Stomach (tissue), 9 donors: ENCODE measurements around the gene LINC01488. TPM values are rescaled to one million over a fixed set of nuclear protein-coding genes. Genes with fewer than 3 reads are reported as not detected.

Experiments
- DNase-seq, 2 donors: peaks; one replicate each; pipeline versions ENCODE4 v3.0.0 to v3.0.0-alpha.2; 2013 to 2019
- H3K27ac ChIP-seq, 5 donors: fragments of 200-600 bp in 4 of 5; sonication (generic) in 4 of 5; one replicate each; pipeline ENCODE4 v1.5.1; 2013 to 2019; ENCODE audit warnings: mild to moderate bottlenecking in 1 of 5, moderate library complexity in 1 of 5
- H3K27me3 ChIP-seq, 3 donors: fragments of 200-600 bp; sonication (generic); one replicate each; pipeline ENCODE4 v1.5.1; 2017 to 2019; ENCODE audit warnings: mixed run types in 1 of 3
- H3K36me3 ChIP-seq, 4 donors: fragments of 200-600 bp; sonication (generic); 1 replicate in 3 of 4; 2 replicates in 1 of 4; pipeline ENCODE4 v1.5.1; 2016 to 2019
- H3K4me1 ChIP-seq, 4 donors: fragments of 200-600 bp; sonication (generic); one replicate each; pipeline ENCODE4 v1.5.1; 2016 to 2019
- H3K4me3 ChIP-seq, 4 donors: fragments of 200-600 bp; sonication (generic) in 3 of 4; one replicate each; pipeline ENCODE4 v1.5.1; 2016 to 2019; ENCODE audit warnings: mild to moderate bottlenecking in 1 of 4
- H3K9me3 ChIP-seq, 4 donors: fragments of 200-600 bp; sonication (generic); one replicate each; pipeline ENCODE4 v1.5.1; 2016 to 2019
- CTCF ChIP-seq, 7 experiments: fragments of 450-650 bp in 4 of 7; fragments of 200-600 bp in 3 of 7; sonication (generic) in 3 of 7; IDR thresholded peaks; one replicate each; pipeline ENCODE4 v1.5.1; 2016 to 2019; ENCODE audit warnings: antibody characterized with exemption in 7 of 7, control low read depth in 2 of 7, mild to moderate bottlenecking in 1 of 7
- EP300 ChIP-seq: sonication (generic); formaldehyde crosslinking; IDR thresholded peaks from one replicate; pipeline ENCODE4 v1.6.1; 2017; ENCODE audit warnings: antibody characterized with exemption
- POLR2A ChIP-seq, 4 donors: fragments of 450-650 bp; IDR thresholded peaks; one replicate each; pipeline ENCODE4 v1.6.1; 2016; ENCODE audit warnings: antibody characterized with exemption in 4 of 4, control low read depth in 2 of 4, mild to moderate bottlenecking in 1 of 4, moderate library complexity in 1 of 4
- POLR2AphosphoS5 ChIP-seq, 3 donors: sonication (generic); formaldehyde crosslinking; IDR thresholded peaks; one replicate each; pipeline ENCODE4 v1.6.1; 2016; ENCODE audit warnings: antibody characterized with exemption in 3 of 3
- WGBS, 5 donors: extraction: QIAGEN DNeasy Blood & Tissue Kit in 3 of 5; methylation state at CpG; one replicate each; pipeline versions ENCODE4 v1.1.5 to v1.1.7; 2013 to 2018; 5-methylcytosine and 5-hydroxymethylcytosine counted together
- intact Hi-C: fragments of 100-400 bp; cut with DNase I; formaldehyde crosslinking; loops from one replicate; pipeline ENCODE4 v1.15.1; 2023; ENCODE audit warnings: low total_unique reads
- polyA plus RNA-seq, 3 donors: library from polyadenylated mRNA; stranded (reverse); fragments of 200-250 nt; gene quantifications; one replicate each; pipeline ENCODE4 v1.2.3, GENCODE V29; 2013
- total RNA-seq, 5 donors: library from RNA; depleted of rRNA; stranded (reverse); fragments of >200 nt; gene quantifications; one replicate each; pipeline versions ENCODE4 v1.1.0 to v1.2.3, GENCODE V29; 2014 to 2016
- donor health status: healthy with polysubstance abuse.
- donor health status: Bipolar disorder and iron deficiency.
- donor health status: healthy.

LINC01488 gene
- total and polyA plus RNA-seq, 8 donors, result not detected

- 93 to 96% (median 94%) methylated on average over 12 to 17 of the region's 17 CpGs for WGBS, 5 donors
- no peak overlapping the region for H3K27ac ChIP-seq
- no peak for DNase-seq
- H3K4me3 ChIP-seq, result no peak overlapping the region
- peaks cover 0 to 7% (median 0%) of the 10 kb centered on the region in 4 donors for H3K4me1 ChIP-seq
- no peaks in the 10 kb centered on the region for H3K36me3 ChIP-seq
- TF ChIP-seq EP300, result no peak
- H3K27me3 ChIP-seq, result no peaks in the 10 kb centered on the region
- no peaks in the 10 kb centered on the region for H3K9me3 ChIP-seq
- intact Hi-C loops, result no loop called here
Measured at GRCh38 chr11:69487849-69488542, 6.5 kb downstream of the LINC01488 start.

DNA sequence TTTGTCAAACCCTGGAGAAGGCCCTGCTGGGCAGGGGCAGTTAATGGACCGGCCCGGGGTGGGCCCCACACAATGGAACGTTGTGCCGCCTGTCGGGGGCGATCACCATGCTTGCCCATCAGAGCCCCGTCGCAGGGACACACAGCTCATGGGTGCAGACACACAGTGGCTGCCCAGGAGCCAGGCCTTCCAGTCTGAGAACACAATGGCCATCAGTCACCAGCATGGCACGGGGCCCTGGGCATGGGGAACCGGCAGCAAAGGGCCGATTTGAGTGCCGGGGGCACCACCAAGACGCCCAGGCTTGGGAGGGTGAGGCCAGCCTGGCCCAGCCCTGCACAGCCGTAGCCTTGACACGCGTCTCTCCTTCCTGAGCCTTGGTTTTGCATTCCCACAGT is 7.1 kb downstream of the LINC01488 start:
- TF ChIP-seq EP300 (no peak), POLR2AphosphoS5 (IDR thresholded peaks at IDR 0.05) (no peak), CTCF (IDR thresholded peaks at IDR 0.05) (no peak), POLR2A (IDR thresholded peaks at IDR 0.05) (no peak)
- H3K36me3 ChIP-seq, result no peaks in the 10 kb centered on the region
- 89 to 96% (median 94%) methylated on average over 14 to 16 of the region's 16 CpGs for WGBS, 5 donors
- intact Hi-C loops, result no loop called here
- H3K4me1 ChIP-seq, result peaks cover 0 to 7% (median 0%) of the 10 kb centered on the region in 4 donors
- DNase-seq, result no peak
- H3K27me3 ChIP-seq, result no peaks in the 10 kb centered on the region
- no peak overlapping the region for H3K4me3 ChIP-seq
- no peak overlapping the region for H3K27ac ChIP-seq
- H3K9me3 ChIP-seq, result no peaks in the 10 kb centered on the region

DNA sequence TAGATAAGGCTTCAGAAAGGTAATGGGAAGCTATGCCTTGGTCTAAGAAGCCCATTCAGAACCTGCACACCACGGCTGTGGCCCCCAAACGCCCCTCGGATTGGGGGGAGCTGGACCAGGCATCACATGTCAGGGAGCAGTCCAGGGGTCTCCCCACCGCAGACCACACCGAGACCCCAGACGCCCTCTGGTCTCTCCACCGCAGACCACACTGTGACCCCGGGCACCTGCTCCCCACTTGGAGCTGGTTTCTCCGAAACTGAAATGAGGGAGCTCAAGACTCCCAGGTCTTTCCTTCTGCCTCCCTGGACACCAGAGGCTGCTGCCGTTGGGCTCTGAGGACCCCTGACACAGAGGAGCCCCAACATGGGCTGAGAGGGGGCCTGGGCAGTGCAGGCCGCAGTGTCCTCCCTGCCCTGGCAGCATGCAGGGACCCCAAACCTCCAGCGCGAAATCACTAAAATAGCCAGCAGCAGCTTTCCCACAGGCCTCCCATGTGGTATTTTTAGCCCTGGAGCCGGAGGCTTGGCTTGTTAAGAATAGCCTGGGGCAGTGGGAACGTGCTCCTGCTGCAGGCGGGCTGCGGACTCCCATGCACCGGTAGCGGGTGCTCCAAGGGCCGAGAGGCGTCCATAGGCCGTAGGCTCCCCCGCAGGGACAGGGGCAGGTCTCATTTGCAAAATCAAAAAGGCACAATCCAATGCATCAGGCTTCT is 7.7 kb downstream of the LINC01488 start:
- DNase-seq, result peak in 1 of 2 donors; percentile 55
- Histone ChIP-seq H3K36me3 (no peaks in the 10 kb centered on the region), H3K9me3 (no peaks in the 10 kb centered on the region), H3K4me3 (no peak overlapping the region), H3K4me1 (peaks cover 0 to 7% (median 0%) of the 10 kb centered on the region in 4 donors), H3K27ac (no peak overlapping the region), H3K27me3 (peaks cover 0 to 2% (median 0%) of the 10 kb centered on the region in 3 donors)
- TF ChIP-seq POLR2A (IDR thresholded peaks at IDR 0.05) (no peak), CTCF (IDR thresholded peaks at IDR 0.05) (no peak), EP300 (no peak), POLR2AphosphoS5 (IDR thresholded peaks at IDR 0.05) (no peak)
- WGBS, 5 donors, result 82 to 93% (median 89%) methylated on average over 12 to 23 of the region's 23 CpGs
- intact Hi-C loops, result no loop called here

GRCh38 chr11:69489746-69490365 is 8.4 kb downstream of the LINC01488 start:
- H3K9me3 ChIP-seq, result no peaks in the 10 kb centered on the region
- intact Hi-C loops, result no loop called here
- no peak overlapping the region for H3K27ac ChIP-seq
- TF ChIP-seq POLR2AphosphoS5 (IDR thresholded peaks at IDR 0.05), result no peak
- TF ChIP-seq CTCF (IDR thresholded peaks at IDR 0.05), result no peak
- no peak for TF ChIP-seq EP300
- TF ChIP-seq POLR2A (IDR thresholded peaks at IDR 0.05), result no peak
- no peak overlapping the region for H3K4me3 ChIP-seq
- peaks cover 0 to 7% (median 0%) of the 10 kb centered on the region in 4 donors for H3K4me1 ChIP-seq
- WGBS, 5 donors, result 92 to 98% (median 95%) methylated on average over 11 of the region's 11 CpGs
- peaks cover 0 to 7% (median 0%) of the 10 kb centered on the region in 3 donors for H3K27me3 ChIP-seq
- no peaks in the 10 kb centered on the region for H3K36me3 ChIP-seq
- DNase-seq, result no peak
